Stimulated activated CD4-positive, alpha-beta T cell treated with anti-CD3 and anti-CD28 coated beads, Interleukin-15, amount 100 ng/mL, for 48 hours (primary cell): ENCODE measurements around the gene RNF166.

Experiments
- DNase-seq, 2 donors: peaks; one replicate each; pipeline ENCODE4 v3.0.0-alpha.2; 2020; ENCODE audit warnings: low read depth in 2 of 2

RNF166 gene

GRCh38 chr16:88692861-88693260 lies 13.3 kb downstream of the RNF166 start:
- no peak for DNase-seq

DNA sequence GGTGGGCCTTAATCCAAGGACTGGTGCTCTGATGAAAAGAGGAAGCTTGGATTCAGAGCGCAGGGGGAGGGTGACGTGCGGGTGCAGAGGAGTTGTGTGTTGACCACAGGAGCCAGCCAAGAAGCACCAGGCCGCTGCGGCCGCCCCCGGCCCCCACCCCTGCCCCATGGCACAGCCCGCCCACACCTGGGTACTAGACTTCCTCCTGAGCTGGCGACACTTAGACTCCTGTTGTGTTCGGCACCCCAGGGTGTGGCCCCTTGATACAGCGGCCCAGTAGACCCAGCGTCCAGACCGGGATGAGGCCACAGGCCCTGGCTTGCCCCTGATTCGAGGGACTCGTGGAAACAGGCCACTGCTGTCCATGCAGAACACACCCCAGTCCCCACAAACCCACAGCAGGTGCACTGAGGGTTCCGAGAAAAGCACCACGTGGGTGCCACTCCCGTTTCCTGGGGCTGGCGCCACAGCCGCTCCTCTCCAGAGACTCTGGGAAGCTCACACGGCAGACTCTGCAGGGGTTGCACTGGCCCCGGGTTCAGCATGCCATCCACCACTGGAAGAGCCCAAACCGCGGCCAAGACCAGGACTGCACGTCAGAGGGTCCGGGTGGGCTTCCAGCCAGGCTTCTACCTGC lies 14.2 kb downstream of the RNF166 start:
- DNase-seq: no peak

- no peak for DNase-seq
These were observed 14.9 kb downstream of the RNF166 start for GRCh38 chr16:88691129-88691813.

- no peak for DNase-seq
These were observed 15.7 kb downstream of the RNF166 start for GRCh38 chr16:88690341-88691128.

- no peak for DNase-seq
These were observed 18.0 kb downstream of the RNF166 start for GRCh38 chr16:88688013-88688778.

- no peak for DNase-seq
These were observed 18.6 kb downstream of the RNF166 start for GRCh38 chr16:88687676-88688012.

GRCh38 chr16:88687254-88687576 lies 19.0 kb downstream of the RNF166 start:
- no peak for DNase-seq

DNA sequence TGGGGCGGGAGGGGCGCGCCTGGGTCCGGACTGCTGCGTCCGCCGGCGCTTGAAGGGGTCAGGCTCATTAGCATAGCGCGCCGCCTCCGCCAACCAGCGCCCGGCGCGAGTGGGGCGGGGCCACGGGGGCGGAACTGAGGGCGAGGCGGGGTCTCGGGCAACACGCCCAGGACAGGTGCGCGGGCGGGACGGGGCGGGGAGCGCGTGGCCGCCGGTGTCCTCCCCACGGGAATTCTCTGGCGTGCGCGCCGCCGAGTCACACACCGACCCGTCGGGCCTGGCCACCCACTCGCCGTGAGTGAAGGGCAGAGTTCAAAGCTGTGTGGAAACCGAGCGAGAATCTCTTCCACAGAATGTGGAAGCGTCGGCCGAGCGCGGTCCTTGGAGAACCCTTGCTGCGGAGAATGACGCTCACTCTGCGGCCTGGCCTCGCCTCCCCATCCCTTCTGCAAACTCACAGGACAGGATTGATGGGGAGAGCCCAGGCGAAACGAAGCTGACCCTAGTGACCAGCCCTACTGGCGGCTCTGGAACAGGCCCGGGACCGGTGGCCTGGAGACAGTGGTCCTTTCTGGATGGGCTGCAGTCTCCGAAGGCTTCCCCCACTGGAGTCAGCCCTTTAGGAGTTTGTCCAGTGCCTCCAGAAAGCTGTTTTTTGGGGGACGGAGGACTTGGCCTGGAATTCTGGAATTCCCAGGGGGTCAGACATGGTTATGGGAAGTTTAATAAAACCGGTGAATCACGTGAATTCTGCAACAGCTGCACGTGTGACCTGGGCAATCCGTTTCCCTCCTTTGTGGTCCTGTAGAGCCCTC lies 19.6 kb downstream of the RNF166 start, which contains the start of gene SNAI3:
Gene SNAI3, minus strand, starts transcription at position 69 of the 815 bp plus-strand sequence. CDS start 101 bp downstream, outside the sequence.
- peak; percentile 68 to 87 for DNase-seq

- no peak for DNase-seq
These were observed 20.2 kb downstream of the RNF166 start for GRCh38 chr16:88686062-88686438.

DNA sequence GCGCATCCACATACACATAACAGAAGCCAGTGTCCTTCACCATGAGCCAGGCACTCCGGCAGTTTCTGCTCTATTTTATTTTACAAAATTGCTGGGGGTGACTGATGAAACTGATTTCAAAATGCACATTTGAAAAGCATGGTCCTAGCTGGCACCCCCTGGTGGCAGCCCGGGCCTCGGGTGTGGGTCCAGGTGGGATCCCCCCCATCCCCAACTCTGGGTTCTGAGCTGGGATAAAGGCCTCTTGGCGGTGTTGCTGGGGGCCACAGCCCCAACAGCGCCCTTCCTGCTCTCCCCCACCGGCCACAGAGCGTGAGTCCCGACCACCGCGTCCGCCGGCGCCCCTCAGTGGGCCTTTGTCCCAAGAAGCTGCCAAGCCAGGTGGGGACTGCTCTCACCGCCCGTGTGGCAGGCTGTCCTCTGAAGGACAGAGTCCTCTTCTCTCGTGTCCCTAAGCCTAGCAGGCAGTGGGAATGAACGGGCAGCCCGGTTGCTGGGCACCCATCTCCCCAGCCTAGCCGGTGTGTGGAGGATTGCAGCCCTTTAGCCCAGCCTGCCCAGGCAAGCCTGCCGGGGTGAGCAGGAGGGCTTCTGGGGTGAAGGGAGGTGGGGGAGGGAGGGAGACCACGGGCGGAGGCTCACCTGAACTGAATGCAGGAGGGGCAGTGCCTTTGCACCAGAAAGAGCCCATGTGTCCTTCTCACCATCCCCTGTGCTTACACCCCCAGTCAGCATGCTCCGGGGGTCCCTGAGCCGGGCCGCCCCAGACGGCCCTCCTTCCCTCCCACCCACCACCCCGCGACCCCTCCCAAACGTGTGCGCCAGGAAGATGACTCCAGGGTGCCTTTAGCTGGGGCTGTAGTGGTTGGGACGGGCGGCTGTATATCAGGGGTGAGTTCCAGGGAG lies 20.8 kb downstream of the RNF166 start:
- DNase-seq: peak in 1 of 2 donors; percentile 59

GRCh38 chr16:88684569-88685155 lies 21.5 kb downstream of the RNF166 start:
- no peak for DNase-seq

DNA sequence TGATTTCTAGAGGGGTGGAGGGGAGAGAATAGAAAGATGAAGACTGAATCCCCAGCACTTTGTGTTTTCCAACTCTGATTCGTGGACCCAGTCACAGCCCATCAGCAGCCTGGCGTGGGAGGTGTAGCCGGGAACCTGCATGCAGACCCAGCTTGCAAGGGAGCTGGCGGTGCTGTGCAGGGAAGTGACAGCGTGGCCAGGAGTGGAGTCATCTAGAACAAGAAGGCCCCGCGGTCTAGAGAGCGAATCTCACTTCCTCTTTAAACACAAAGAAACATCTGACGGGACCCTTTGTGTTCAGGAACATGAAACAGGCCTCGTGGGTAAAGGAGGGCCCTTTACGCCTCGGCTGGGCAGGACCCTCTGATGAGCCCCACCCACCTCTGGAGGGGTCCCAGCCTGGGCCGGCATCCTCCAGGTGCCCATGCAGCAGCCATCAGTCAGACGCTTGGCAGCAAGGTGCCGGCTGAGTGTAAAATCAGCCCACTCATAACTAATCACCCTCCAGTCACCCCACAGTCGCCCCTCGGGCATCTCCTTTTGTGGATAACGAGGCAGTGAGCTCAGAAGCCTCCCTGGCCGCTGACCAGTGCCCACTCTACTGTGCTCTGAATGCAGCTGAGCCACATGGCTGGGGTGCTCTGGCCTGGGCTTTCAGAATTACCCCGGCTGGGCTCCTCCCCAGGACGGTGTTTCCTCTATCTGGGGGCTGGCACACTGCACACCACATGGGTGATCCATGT lies 24.3 kb downstream of the RNF166 start:
- peak; percentile 72 to 80 for DNase-seq

- DNase-seq: no peak
These were observed 25.0 kb downstream of the RNF166 start for GRCh38 chr16:88681084-88681680.

- no peak for DNase-seq
These were observed 25.6 kb downstream of the RNF166 start for GRCh38 chr16:88680554-88681083.

DNA sequence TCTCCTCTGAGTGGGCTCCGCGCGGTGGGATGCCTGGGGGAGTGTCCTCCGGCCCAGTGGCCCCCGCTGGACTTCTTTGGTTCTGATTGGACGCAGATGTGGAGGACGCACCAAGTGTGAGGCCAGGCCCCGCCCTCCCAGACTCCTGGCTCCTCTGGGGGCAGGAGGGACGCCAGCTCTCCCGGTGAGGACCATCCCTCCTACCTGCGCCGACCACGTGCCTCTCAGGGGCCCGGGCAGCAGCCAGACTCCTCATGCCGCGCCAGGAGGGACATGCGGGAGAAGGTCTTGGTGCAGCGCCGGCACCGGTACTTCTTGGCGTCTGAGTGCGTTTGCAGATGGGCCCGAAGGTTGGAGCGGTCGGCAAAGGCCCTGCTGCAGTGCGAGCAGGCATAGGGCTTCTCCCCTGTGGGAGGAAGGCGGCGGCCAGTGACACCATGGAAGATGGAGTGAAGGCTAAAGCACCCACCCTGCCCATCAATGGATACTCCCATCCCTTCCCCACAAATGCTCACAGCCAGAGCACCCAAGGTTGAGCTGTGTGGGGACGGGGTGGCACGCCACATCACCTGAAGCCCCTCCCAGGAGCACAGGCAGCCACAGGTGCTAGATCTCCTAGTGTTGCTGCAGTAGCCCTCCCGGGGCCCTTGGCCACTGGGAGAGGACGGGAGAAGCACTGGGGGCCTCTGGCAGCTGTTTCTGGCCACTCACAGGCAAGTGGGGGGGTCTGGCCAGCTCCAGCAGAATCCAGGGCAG lies 27.8 kb downstream of the RNF166 start:
- no peak for DNase-seq

DNA sequence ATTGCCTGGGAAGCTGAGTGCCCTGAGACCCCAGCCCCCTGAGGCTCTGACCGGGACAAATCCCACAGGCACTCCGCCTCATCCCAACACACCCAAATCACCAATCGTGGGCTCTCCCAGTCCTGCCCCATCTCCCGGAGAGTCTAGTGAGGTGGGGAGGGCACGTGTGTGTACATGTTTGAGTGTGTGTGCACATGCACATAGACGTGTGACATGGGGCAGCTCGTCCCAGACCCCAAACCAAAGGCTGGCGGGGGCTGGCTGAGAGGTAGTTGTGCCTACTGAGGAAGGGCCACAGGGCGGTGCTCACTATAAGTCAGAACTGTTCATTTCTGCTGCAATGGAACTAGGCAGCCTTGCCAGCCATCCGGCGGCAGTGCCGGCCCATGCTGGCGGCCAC lies 28.5 kb downstream of the RNF166 start:
- DNase-seq: no peak

DNA sequence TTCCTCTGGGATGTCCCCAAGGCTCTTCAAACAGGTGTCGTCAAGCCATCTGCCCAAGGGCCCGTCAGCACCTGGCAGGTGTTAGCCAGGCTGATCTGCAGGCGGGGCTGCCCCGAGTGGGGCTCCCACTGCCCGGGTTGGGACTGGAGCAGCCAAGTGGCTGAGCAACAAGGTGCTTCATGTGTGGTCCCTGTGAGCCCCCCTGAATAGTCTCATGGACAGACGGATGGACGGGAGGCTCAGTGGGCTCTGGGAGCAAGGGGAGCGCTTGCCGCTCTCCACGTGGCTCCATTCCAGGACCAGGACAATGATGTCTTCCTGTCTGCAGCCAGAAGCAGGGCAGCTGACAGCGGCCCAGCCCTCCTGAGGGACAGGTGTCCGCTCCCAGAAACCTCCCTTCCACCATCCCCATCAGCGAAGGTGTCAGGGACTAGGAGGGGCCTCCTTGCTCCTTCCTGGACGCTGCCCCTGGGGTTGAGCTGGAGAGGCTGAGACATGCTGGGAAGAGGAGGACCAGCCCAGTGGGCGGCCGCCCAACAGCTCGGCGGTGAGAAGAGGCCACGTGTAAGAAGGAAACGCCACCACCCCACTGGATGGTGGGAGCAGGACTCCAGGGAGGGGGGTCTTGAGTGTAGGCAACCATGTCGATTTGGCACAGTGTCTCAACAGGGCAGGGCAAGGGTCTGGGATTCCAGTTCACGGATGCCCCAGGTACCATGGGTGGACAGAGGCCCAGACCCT lies 29.5 kb downstream of the RNF166 start:
- DNase-seq: no peak
